Measurements from ENCODE around the gene PCYT1A.
"Not testable (repeated sequence)": the region's sequence is repeated elsewhere in the genome, so short reads cannot be mapped to it uniquely, and the experiment has no call there.

PCYT1A gene

GRCh38 chr3:196315821-196316220 lies 28.3 kb upstream of the PCYT1A start:
- in situ Hi-C loops (cut with MboI; ENCODE audit: low sequenced_read_pairs, unreplicated experiment): no loop called here
- DNase-seq (ENCODE audit: low spot score): no peak
- no peak for TF ChIP-seq CTCF (IDR thresholded peaks at IDR 0.05; ENCODE audit: borderline replicate concordance, control extremely low read depth, extremely low read depth, insufficient read depth, missing control alignments)

GRCh38 chr3:196314597-196314996 lies 27.1 kb upstream of the PCYT1A start:
- in situ Hi-C loops (cut with MboI; ENCODE audit: low sequenced_read_pairs, unreplicated experiment): no loop called here
- TF ChIP-seq CTCF (IDR thresholded peaks at IDR 0.05; ENCODE audit: borderline replicate concordance, control extremely low read depth, extremely low read depth, insufficient read depth, missing control alignments): no peak
- DNase-seq (ENCODE audit: low spot score): no peak

GRCh38 chr3:196314086-196314485 lies 26.6 kb upstream of the PCYT1A start:
- DNase-seq (ENCODE audit: low spot score); in situ Hi-C loops (cut with MboI; ENCODE audit: low sequenced_read_pairs, unreplicated experiment): not testable (repeated sequence)

- DNase-seq (ENCODE audit: low spot score); in situ Hi-C loops (cut with MboI; ENCODE audit: low sequenced_read_pairs, unreplicated experiment): not testable (repeated sequence)
These were observed 15.4 kb upstream of the PCYT1A start for GRCh38 chr3:196302960-196303359.

- DNase-seq (ENCODE audit: low spot score); in situ Hi-C loops (cut with MboI; ENCODE audit: low sequenced_read_pairs, unreplicated experiment): not testable (repeated sequence)
These were observed 15.0 kb upstream of the PCYT1A start for GRCh38 chr3:196302551-196302950.

GRCh38 chr3:196298521-196298920 lies 11.0 kb upstream of the PCYT1A start:
- no peak for DNase-seq (ENCODE audit: low spot score)
- in situ Hi-C loops (cut with MboI; ENCODE audit: low sequenced_read_pairs, unreplicated experiment): no loop called here
- TF ChIP-seq CTCF (IDR thresholded peaks at IDR 0.05; ENCODE audit: borderline replicate concordance, control extremely low read depth, extremely low read depth, insufficient read depth, missing control alignments): no peak

- DNase-seq (ENCODE audit: low spot score): peak; percentile 56
- in situ Hi-C loops (cut with MboI; ENCODE audit: low sequenced_read_pairs, unreplicated experiment): no loop called here
- no peak for TF ChIP-seq CTCF (IDR thresholded peaks at IDR 0.05; ENCODE audit: borderline replicate concordance, control extremely low read depth, extremely low read depth, insufficient read depth, missing control alignments)
These were observed 4.9 kb upstream of the PCYT1A start for GRCh38 chr3:196292286-196292923.

- DNase-seq (ENCODE audit: low spot score): no peak
- in situ Hi-C loops (cut with MboI; ENCODE audit: low sequenced_read_pairs, unreplicated experiment): no loop called here
- no peak for TF ChIP-seq CTCF (IDR thresholded peaks at IDR 0.05; ENCODE audit: borderline replicate concordance, control extremely low read depth, extremely low read depth, insufficient read depth, missing control alignments)
These were observed 575 bp upstream of the PCYT1A start for GRCh38 chr3:196288141-196288460.
